DMS 273 (cell line): ENCODE results near the gene TOX3.
A peak's percentile ranks its signal among the peaks of the same experiment; 100 is the strongest.

Source experiments
- DNase-seq: peaks from one replicate; lab custom pipeline; 2025; ENCODE audit not compliant: unreplicated experiment; lab: John Stamatoyannopoulos, UW

The TOX3 gene

DNA sequence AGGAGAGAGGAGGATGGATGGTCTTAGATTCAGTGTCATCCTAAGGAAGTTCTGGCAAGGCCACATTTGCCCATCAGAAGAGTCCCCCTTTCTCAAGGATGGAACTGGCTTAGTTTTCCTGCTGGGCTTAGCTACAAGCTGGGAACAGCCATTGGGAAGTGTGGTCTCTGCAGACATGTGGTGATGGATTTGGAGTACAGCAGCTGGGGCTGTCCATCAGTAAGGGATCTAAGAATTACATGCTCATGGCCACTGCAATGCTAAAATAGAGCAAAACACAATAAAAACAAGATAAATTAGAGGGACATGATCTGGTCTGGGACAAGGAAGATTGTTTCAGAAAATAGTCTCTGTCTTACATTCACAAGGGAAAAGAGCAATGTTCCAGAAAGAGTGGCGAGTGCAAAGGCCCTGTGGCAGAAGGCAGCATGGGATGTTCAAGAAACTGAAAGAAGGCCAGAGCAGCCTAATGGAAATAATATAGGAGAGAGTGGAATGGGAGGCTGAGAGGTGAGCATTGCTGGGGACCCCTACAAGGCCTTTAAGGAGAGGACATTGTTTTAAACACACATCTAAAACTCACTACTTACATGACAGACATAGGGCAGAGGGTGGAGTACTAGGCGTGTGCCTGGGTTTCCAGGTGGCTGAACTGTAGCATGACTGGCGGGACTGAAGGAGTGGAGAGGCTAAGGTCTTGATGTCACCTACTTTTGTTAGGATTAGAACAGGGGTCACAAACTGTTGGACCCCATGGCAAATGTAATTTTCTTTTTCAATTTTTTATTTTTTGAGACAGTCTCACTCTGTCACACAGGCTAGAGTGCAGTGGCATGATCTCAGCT, 17.0 kb upstream of the TOX3 start:
- DNase-seq, result no peak

- no peak for DNase-seq
These were observed 15.8 kb upstream of the TOX3 start for GRCh38 chr16:52562770-52563169.

DNA sequence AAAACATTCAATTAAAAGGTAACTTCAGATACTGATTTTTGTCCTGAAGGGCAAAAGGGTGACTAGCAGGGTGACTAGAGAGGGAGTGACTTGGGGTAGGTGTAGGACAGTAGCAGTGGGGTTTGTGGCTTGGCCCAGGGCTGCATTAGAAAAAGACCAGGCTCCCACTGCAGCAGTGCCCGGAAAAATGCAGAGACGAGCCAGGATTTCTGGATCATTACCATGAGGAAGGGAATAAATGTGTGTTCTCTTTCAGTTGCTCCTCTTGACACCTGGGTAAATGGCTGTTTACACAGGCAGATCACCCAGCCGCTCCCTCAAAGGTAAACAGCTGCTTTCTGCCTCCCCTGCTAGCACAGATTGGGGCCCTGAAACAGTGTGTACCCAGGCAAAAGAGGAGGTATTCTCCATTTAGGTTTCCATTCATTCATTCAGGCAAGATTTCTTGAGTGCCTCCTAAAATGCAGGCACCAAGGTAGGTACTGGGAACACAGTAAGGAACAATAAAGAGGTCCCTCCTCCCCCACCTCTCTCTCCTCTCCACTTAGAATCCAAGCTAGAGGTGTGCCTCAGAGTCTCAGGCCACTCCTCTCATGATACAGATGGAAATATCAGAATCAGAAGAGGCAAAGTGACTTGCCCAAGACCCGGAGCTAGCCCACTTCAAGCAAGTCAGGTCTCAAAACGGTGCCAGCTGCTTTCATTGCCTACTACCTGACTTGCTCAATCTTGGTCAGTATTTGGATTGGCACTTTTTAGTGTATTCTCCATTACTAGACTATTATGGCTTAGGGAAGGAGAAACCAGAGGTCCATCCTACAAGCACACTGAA, 15.2 kb upstream of the TOX3 start:
- DNase-seq, result no peak

DNA sequence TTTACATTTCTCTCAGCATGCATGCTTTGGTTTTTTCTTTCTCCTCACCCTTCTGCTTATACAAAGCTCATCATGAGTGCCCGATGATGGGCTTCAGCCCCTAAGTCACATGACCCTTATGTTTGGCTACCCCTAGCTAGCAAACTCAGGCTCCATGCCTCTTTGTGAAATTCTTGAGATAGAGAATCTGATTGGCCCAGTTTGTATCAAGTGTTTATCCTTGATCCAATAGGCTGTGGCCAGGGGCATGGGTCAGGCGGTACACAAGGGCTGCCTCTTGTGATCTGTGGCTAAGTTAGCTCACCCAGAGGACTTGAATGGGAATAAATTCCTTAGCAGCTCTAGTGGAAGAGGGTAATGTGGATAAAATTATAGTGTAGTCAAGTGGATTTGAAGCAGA, 11.5 kb upstream of the TOX3 start:
- no peak for DNase-seq

- no peak for DNase-seq
These were observed 10.3 kb upstream of the TOX3 start for GRCh38 chr16:52557236-52557635.

DNA sequence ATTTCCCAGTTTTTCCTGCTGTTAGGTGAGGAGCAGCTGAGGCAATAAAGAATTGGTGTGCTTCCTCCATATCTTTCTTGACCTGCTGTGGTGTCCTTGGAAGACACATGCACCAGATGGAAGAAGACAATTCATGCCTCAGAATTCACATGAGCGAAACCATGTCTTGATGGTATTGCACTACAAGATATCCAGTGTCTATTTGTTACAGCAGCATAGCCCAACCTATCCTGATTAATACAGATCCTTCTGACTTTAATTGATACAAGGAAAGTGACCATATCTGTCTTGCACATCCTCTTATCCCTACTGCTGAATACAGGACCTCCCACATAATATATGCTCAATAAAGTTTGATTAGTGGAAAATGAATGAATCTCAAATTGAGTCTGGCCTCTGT, 9.1 kb upstream of the TOX3 start:
- DNase-seq, result no peak

DNA sequence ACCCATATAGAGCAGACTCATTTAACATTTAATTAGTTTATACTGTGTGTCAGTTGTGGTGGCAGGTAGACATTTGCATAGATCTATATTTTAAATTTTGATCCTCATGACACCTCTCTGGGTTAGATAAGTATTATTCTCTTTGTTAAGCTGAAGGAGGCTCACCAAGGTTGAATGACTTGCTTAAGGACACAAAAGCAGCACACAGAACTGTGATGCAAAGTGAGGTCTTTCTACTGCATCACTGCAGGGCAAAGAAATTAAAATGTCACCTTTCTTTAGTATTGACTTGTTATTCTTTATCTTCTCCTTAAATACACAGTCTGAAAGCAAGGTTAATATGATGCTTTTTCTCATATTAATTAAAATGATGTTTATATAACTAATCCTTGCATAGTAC, 8.6 kb upstream of the TOX3 start:
- no peak for DNase-seq

- no peak for DNase-seq
These were observed 7.4 kb upstream of the TOX3 start for GRCh38 chr16:52554334-52554733.

GRCh38 chr16:52553322-52553721, 6.4 kb upstream of the TOX3 start:
- peak; percentile 33 for DNase-seq

DNA sequence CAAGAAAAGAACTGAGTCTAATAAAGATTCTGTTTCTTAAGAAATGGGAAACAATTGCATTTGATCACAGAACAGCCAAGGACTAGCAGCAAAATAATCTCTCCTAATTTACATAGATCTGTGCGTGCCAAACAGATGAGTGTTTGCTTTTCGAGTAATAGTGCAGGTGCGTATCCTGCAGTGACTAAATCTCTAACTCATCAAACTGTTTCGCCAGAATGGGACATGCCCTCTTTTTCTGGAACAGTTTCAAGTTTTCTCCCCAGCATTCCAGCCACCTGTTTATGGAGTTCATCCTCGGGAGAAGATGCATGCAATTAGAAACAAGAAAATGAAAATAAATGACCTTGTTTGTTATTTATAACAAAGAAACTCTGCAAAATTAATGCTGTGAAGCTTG, 5.7 kb upstream of the TOX3 start:
- peak; percentile 75 for DNase-seq

GRCh38 chr16:52549011-52549692, 2.2 kb upstream of the TOX3 start:
- no peak for DNase-seq

DNA sequence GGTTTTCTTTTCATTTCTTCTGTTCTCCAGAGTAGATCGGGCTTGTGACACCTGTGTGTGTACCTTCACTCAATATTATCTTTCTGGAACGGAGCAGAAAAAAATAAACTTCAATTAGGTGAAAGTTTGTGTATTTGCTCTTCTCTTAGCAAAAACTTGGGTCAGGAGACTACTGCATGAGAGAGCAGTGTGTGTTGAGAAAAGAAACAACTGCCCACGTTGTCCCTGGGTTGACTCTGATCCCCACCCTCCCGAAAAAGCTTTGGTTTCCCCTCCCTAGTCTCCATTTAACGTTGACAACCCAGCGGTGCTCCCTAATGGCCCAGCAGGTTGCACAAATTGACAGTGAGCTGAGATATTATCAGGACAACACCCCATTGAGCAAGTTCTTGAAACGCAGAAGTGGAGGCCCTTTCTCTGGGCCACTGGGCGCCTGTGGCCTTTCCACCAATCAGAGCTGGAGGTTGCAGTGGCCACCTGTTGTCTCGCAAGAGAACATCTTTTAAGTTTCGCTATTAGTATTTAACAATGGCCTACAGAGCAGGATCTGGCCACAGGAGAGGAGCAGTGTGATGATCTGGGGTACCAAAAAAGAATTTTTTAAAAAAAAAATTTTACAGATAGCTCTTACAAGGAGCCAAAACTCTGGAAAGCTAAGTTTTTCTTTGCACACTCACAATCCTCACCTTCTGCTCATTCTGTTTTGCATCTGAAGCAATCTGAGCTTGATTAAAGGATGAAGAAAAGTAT, 1.5 kb upstream of the TOX3 start:
- DNase-seq, result peak; percentile 10

- DNase-seq, result no peak
These were observed 882 bp upstream of the TOX3 start for GRCh38 chr16:52547834-52548215.

DNA sequence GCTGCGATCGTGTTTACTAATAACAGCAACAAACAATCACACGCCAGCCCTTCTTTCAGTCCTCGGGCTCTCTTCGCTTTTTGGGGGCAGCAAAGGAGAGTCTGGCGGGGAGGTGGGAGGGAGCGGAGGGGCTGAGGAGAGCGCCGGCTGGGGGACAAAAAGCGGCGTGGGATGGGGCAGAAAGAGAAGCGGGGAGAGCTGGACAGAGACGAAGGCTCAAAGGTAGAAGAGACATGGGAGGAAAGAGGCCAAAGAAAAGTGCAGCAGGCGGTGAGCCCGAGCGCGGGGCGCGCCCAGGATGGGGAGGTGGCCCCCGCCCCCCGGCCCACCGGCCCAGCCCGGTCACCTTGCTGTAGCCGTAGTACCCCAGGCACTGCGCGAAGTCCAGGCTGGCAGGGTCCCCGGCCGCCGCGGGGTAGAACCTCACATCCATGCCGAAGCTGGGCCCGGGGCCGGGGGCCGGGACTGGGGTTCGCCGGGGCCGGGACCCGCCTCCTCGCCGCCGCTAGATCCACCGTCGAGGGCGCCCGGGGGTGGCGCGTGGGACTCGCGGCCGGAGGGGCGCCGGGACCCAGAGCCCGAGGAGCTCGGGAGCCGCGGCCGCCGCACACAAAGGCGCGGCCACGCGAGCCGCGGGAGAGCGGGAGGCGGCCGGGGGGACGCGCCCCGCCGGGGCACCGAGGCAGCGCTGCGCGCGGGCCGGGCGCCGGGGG, 496 bp downstream of the TOX3 start:
- DNase-seq, result peak; percentile 83

DNA sequence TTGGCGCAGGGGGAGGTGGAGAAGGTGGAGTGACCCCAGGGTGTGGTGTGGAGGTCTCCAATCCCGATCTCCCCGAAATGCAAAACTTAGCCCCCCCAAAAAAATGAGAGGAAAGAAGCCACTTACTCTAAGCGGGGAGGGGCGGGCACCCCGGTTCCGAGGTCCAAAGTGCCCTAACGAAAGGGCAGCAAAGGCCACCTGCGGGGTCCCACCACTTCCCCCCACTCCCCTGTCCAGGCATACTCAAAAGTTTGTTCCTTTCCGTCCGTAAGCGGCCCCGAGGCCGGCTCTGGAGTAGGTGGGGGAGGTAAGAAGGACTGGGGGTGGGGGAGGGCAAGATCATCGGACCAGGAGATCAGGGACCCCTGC, 1.1 kb downstream of the TOX3 start:
- peak; percentile 63 for DNase-seq

GRCh38 chr16:52545222-52545897, 1.6 kb downstream of the TOX3 start:
- DNase-seq, result peak; percentile 57

GRCh38 chr16:52544703-52545102, 2.2 kb downstream of the TOX3 start:
- DNase-seq, result peak; percentile 44

DNA sequence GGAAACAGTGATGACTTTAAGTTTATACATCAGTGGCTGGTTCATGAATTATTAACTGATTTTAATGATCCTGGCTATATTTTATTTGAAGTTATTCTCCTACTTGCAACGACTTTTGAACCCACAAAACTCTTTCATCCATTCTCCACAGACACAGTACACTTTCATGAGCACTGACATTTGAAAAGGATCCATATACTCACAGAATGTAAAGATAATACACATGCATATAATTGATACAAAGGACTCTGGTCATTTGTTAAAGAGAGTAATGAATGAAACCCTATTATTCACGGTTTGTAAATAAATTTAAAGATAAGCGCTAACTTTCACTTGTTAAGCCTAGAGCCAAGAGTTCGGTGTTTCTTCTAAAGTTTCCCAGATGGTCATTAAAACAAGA, 3.3 kb downstream of the TOX3 start:
- DNase-seq, result no peak

DNA sequence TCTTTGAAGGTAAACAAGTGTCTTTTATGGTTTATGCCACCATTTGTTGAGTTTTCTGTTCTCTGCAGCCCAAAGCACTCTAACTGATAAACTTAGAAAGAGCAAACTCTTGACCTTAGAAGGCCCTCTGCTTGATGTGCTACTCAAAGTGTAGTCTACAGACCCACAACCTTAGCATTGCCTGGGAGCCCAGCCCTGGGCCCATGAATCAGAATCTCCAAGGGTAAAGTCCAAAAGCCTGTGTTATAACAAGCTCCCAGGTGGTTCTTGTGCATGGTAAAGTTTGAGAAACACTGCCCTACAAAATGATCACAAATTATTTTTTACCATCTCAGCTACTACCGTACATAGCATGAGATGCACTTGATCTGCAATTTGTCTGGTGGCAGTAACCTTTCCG, 6.0 kb downstream of the TOX3 start:
- no peak for DNase-seq

DNA sequence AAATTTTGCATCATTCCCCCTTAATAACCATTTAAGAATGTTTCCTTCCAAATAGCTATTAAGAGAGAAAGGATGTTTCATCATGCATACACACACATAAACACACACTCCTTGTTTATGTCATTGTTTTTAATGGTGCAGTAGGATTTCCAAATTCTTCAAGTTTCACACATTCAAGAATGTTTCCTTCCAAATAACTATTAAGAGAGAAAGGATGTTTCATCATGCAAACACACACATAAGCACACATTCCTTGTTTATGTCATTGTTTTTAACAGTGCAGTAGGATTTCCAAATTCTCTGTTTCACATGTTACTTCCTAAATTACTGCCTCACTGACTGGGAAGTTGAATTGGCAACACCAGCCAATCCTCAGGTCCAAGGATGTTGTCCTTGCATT, 7.8 kb downstream of the TOX3 start:
- DNase-seq, result no peak
